ENCODE results near the gene BMPR1A. TPM values are rescaled to one million over a fixed set of nuclear protein-coding genes. Genes with fewer than 3 reads are reported as not detected.
A peak's percentile ranks its signal among the peaks of the same experiment; 100 is the strongest.

The BMPR1A gene
- total RNA-seq, 4 donors from 2014 or later: 29.3 to 45.2 (median 38.0) TPM

GRCh38 chr10:86942441-86943315, 186.3 kb downstream of the BMPR1A start:
- H3K27ac ChIP-seq: peak overlapping the region in 1 of 4 donors; percentile 11
- WGBS, 2 donors (ENCODE audit: low coverage in 1 of 2): 91% methylated on average over 63 of the region's 94 CpGs; no CpG with 5 or more reads in 1 of the 2 donors
- H3K36me3 ChIP-seq: no peaks in the 10 kb centered on the region
- no peak overlapping the region for H3K4me3 ChIP-seq
- H3K9me3 ChIP-seq: no peaks in the 10 kb centered on the region
- TF ChIP-seq EP300 (IDR thresholded peaks at IDR 0.05; ENCODE audit: low read depth) (no peak), POLR2A (IDR thresholded peaks at IDR 0.05) (no peak), POLR2AphosphoS5 (IDR thresholded peaks at IDR 0.05) (no peak)
- TF ChIP-seq, protein P1, sequence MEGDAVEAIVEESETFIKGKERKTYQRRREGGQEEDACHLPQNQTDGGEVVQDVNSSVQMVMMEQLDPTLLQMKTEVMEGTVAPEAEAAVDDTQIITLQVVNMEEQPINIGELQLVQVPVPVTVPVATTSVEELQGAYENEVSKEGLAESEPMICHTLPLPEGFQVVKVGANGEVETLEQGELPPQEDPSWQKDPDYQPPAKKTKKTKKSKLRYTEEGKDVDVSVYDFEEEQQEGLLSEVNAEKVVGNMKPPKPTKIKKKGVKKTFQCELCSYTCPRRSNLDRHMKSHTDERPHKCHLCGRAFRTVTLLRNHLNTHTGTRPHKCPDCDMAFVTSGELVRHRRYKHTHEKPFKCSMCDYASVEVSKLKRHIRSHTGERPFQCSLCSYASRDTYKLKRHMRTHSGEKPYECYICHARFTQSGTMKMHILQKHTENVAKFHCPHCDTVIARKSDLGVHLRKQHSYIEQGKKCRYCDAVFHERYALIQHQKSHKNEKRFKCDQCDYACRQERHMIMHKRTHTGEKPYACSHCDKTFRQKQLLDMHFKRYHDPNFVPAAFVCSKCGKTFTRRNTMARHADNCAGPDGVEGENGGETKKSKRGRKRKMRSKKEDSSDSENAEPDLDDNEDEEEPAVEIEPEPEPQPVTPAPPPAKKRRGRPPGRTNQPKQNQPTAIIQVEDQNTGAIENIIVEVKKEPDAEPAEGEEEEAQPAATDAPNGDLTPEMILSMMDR (IDR thresholded peaks at IDR 0.05): no peak
- in situ Hi-C loops (cut with MboI; ENCODE audit: low pct_ligation_motif_present in 1 of 4, low pct_unique_long_range_greater_than_20kb in 1 of 4, low sequenced_read_pairs in 3 of 4): no loop called here
- DNase-seq: no peak
- H3K27me3 ChIP-seq: peaks cover 11% of the 10 kb centered on the region
- peaks cover 0 to 11% (median 6%) of the 10 kb centered on the region in 4 donors for H3K4me1 ChIP-seq
- intact Hi-C loops (cut with DNase I; ENCODE audit: low total_unique reads): no loop called here

GRCh38 chr10:86943316-86944030, 187.1 kb downstream of the BMPR1A start:
- TF ChIP-seq POLR2AphosphoS5 (IDR thresholded peaks at IDR 0.05) (no peak), POLR2A (IDR thresholded peaks at IDR 0.05) (no peak), EP300 (IDR thresholded peaks at IDR 0.05; ENCODE audit: low read depth) (no peak)
- TF ChIP-seq, protein P1 (IDR thresholded peaks at IDR 0.05): no peak
- no peak overlapping the region for H3K4me3 ChIP-seq
- no peak for DNase-seq
- in situ Hi-C loops (cut with MboI; ENCODE audit: low pct_ligation_motif_present in 1 of 4, low pct_unique_long_range_greater_than_20kb in 1 of 4, low sequenced_read_pairs in 3 of 4): no loop called here
- WGBS, 2 donors (ENCODE audit: low coverage in 1 of 2): 95% methylated on average over 28 of the region's 30 CpGs; no CpG with 5 or more reads in 1 of the 2 donors
- H3K27ac ChIP-seq: no peak overlapping the region
- intact Hi-C loops (cut with DNase I; ENCODE audit: low total_unique reads): no loop called here
- no peaks in the 10 kb centered on the region for H3K36me3 ChIP-seq
- H3K9me3 ChIP-seq: no peaks in the 10 kb centered on the region
- peaks cover 11% of the 10 kb centered on the region for H3K27me3 ChIP-seq
- H3K4me1 ChIP-seq: peaks cover 0 to 11% (median 6%) of the 10 kb centered on the region in 4 donors

- in situ Hi-C loops (cut with MboI; ENCODE audit: low pct_ligation_motif_present in 1 of 4, low pct_unique_long_range_greater_than_20kb in 1 of 4, low sequenced_read_pairs in 3 of 4): no loop called here
- no peaks in the 10 kb centered on the region for H3K36me3 ChIP-seq
These were observed 187.6 kb downstream of the BMPR1A start for GRCh38 chr10:86944031-86944419.

More at GRCh38 chr10:86944031-86944419, 187.6 kb downstream of the BMPR1A start:
- H3K27ac ChIP-seq: no peak overlapping the region
- peaks cover 11% of the 10 kb centered on the region for H3K27me3 ChIP-seq
- no peak overlapping the region for H3K4me3 ChIP-seq
- H3K9me3 ChIP-seq: no peaks in the 10 kb centered on the region
- intact Hi-C loops (cut with DNase I; ENCODE audit: low total_unique reads): no loop called here
- DNase-seq: no peak
- WGBS, 2 donors (ENCODE audit: low coverage in 1 of 2): 83% methylated on average over 4 of the region's 4 CpGs; no CpG with 5 or more reads in 1 of the 2 donors
- no peak for TF ChIP-seq POLR2AphosphoS5 (IDR thresholded peaks at IDR 0.05)
- TF ChIP-seq, protein P1 (IDR thresholded peaks at IDR 0.05): no peak
- no peak for TF ChIP-seq POLR2A (IDR thresholded peaks at IDR 0.05)
- TF ChIP-seq EP300 (IDR thresholded peaks at IDR 0.05; ENCODE audit: low read depth): no peak
- peaks cover 0 to 11% (median 5%) of the 10 kb centered on the region in 4 donors for H3K4me1 ChIP-seq
